SU-DHL-6 (cell line): ENCODE data around the gene RPS6KA5.

Experiments
- EZH2phosphoT487 ChIP-seq: fragments of 200-600 bp; sonication (generic), shearing (Covaris generic); conservative IDR thresholded peaks from 2 replicates; pipeline ENCODE4 v1.6.1; 2018; ENCODE audit warnings: mild to moderate bottlenecking, antibody characterized with exemption, low read length, moderate library complexity, mixed read lengths
- TF ChIP-seq, protein P1 (sequence below): fragments of 200-600 bp; sonication (generic); IDR thresholded peaks from one replicate; pipeline ENCODE4 v1.5.1; 2017; ENCODE audit warnings: antibody characterized with exemption, mild to moderate bottlenecking, low read length, moderate library complexity; ENCODE audit not compliant: insufficient read depth, poor library complexity, severe bottlenecking

DNA sequence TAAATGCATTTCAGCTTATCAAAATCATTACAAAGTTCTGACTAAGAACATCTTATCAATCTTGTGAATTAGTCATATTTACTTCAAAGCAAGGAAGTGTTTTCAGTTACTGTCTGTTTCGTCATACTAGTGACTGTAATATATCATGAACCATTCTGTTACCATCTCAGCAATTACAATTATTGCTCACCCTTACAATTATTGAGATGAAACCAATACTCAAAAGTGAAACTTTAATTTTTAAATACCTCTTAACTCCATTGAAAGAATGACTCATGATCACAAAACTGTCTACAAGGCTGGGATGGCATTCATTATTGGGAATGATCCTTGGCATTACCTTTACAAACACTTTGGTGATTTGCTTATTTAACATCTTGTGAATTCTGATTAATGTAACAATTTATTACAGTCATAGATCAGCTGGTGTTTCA lies 90.3 kb downstream of the RPS6KA5 start:
- TF ChIP-seq, protein P1, sequence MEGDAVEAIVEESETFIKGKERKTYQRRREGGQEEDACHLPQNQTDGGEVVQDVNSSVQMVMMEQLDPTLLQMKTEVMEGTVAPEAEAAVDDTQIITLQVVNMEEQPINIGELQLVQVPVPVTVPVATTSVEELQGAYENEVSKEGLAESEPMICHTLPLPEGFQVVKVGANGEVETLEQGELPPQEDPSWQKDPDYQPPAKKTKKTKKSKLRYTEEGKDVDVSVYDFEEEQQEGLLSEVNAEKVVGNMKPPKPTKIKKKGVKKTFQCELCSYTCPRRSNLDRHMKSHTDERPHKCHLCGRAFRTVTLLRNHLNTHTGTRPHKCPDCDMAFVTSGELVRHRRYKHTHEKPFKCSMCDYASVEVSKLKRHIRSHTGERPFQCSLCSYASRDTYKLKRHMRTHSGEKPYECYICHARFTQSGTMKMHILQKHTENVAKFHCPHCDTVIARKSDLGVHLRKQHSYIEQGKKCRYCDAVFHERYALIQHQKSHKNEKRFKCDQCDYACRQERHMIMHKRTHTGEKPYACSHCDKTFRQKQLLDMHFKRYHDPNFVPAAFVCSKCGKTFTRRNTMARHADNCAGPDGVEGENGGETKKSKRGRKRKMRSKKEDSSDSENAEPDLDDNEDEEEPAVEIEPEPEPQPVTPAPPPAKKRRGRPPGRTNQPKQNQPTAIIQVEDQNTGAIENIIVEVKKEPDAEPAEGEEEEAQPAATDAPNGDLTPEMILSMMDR = no peak
- TF ChIP-seq EZH2phosphoT487 = no peak
